GM18951 (cell line): ENCODE measurements around the gene NKX1-2.
"Not testable (repeated sequence)": the region's sequence is repeated elsewhere in the genome, so short reads cannot be mapped to it uniquely, and the experiment has no call there.

Experiments used
- POLR2A ChIP-seq: IDR thresholded peaks from 4 replicates; pipeline ENCODE4 v1.6.1; 2011; ENCODE audit warnings: mild to moderate bottlenecking; ENCODE audit not compliant: insufficient read length, insufficient read depth; ENCODE audit errors: extremely low read depth
- in situ Hi-C: fragments of 300-500 bp; cut with MboI; formaldehyde crosslinking; loops from one replicate; pipeline ENCODE4 v1.12.0; 2022; ENCODE audit warnings: low sequenced_read_pairs, mixed read lengths, inconsistent platforms; ENCODE audit not compliant: unreplicated experiment

Gene NKX1-2

DNA sequence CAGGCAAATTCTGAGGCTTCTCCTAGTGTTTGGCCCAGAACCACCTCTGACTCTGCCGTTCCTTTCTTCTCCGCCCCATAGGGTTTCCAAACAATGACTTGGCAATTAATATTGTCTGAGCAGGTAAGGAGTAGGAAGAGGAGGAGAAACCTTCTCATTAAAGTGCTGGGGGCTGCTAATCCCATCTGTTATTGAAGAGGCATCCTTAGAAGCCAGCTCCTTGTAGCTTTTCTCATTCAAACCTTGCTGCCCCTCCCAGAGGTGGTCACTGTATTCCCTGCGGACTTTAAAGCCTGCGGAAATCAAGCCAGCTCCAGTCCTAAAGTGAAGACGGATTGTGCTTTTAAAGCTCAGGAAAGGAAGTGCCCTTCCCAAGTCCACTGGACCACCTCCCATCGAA, 1.4 kb upstream of the NKX1-2 start:
- in situ Hi-C loops, result no loop called here

DNA sequence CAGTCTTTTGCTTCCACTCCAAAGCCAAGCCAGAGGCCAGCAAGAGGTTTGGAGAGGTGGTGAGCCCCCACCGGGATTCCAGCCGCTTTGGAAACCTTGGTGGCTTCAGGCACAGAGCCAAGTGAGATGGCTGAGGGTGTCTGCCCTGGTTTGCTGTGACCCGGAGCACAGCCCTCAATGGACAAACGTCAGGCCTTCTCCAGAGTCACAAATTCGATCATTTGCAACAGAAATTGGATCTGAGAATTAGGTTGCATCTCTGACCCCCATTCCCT, 885 bp upstream of the NKX1-2 start:
- in situ Hi-C loops, result no loop called here
- TF ChIP-seq POLR2A, result no peak

More for the DNA sequence above, 1.4 kb upstream of the NKX1-2 start:
- no peak for TF ChIP-seq POLR2A

DNA sequence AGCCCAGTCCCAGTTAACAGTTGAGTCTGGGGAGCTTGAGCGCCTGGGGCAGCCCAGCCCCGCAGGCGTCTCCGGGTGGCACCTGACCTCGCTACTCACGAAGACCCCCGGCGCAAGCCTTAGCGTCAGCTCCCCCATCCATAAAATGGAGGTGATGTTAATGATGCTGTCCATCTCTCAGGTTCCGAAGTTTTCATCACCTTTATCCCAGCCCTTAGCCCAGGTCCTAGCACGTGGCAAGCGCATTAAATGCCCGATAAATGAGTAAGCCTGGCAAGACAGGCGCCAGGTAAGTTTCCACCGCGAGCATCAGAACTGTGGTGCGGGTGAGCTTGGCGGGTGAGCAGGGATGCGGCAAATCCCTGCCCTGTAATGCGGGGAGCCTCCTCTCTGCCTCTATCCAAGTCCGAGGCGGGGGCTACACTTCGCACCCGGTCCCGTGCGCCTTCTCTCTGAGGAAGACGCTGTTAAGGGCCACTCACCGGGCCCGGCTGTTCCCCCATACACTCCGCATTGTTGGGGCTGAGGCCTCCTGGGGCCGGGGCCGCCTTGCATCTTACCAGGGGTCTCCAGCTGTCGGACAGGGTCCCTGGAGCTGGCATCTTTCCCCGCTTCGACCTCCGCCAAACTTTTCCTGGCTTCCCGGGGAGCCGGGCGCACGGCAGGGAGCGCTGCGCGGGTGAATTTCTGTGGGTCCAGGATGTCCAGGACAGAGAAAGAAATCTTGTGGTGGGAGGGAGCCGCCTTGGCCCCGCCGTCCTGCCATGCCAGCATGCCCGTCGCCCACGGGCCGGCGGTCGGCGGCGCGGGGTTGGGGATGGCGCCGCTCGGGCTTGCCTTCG, 444 bp downstream of the NKX1-2 start:
- in situ Hi-C loops, result no loop called here

DNA sequence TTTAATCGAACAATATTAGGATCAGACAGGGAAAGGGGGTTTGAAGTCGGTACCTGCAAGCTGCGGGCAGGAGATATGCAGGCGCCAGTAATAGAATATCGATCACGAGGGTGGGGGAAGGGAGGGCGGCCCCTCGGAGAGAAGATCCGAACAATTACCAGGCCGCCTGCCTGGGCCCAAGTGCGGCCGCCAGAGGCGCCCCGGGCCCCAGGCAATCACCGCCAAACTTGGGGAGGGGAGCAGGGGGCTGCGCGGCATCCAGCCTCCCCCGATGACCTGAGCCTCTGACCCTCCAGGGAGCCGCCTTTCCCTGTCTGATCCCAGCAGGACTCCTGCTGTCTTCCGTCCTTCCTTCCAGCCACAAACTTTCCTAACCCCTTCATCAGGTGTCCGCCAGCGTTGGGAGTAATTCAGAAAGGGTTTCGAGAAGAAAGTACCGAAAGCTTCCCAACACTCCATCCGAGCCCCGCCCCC, 1.1 kb downstream of the NKX1-2 start:
- in situ Hi-C loops, result no loop called here
- no peak for TF ChIP-seq POLR2A

More for the DNA sequence above, 444 bp downstream of the NKX1-2 start:
- no peak for TF ChIP-seq POLR2A

DNA sequence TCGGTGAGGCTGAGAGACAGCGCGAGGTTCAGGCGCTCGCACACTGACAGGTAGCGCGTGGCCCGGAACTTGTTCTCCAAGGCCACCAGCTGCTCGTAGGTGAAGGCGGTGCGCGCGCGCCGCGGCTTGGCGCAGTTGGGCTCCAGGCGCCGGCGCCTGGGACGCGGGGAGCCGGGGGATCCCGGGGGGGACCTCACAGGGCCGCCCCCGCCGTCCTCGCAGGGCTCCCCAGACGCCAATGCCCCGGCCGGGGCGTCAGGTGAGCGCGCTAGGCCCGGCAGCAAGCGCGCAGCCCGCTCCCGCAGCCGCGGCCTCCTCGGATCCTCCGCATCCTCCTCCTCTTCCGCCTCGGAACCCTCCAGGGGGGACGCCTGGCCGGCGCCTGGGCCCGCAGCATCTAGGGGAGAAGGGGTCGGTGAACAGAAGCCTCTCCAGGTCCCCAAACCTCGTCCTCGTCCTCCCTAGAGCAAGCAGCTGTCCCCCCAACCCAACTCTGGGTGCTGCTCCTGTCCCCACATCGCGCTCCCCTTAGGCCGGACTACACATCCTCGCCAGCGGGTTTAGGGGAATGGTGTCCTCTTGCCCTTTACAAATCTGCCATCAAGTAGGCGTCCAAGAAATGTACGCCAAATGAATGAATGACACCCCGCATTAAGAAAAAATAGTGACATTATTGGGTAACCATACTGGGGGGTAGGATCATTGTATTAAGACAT, 1.9 kb downstream of the NKX1-2 start:
- in situ Hi-C loops, result no loop called here
- TF ChIP-seq POLR2A, result no peak

DNA sequence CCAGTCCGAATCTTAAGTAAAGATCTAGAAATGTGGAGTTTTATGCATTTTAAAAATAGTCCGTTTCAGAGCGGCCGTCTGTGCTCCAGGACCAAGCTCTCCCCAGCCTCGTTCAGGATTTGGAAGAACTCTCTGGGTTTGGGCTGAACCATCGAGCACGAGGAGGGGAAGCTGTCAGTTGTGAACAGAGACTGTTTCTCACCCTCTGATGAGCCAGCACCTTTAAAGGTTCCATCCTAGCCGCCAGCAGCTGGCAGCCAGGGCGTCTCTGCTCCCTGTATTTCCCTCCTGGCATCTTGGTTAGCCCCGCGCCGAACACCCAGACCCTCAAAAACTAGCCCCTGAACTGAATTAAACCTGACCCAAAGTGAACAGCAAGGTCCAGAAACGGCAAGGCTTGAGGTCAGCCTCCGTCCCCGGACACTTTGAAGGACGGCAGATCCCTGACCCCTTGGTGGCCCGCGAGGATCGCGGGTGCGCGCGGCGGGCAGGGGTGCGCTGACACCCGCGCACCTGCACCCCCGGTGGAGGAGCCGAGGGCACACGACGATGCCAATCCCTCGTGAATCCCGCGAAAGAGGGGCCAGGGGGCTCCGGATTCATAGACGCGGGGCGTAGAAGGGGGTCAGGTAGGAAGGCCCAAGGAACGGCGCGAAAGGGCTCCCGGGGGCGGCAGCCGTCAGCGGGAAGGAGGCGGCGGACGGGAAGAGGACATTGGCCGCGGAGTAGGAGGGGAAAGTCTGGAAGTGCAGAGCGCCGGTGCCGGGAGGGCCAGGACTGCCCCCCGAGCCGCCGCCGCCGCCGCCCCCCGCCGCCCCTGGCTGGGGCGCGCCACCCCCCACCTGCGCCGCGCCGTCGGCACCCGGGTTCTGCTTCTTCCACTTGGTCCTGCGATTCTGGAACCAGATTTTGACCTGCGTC, 2.7 kb downstream of the NKX1-2 start:
- in situ Hi-C loops, result no loop called here
- no peak for TF ChIP-seq POLR2A

DNA sequence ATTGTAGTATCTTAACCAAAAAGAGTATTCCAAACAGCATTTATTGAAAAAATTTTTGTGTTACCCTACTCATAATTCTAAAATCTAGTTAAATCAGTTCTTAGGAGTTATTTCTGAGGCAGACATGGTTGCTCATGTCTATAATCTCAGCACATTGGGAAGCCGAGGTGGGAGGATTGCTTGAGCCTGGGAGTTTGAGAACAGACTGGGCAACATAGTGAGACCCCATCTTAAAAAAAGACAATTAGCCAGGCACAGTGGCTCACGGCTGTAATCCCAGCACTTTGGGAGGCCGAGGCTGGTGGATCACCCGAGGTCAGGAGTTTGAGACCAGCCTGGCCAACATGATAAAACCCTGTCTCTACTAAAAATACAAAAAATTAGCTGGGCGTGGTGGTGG, 8.1 kb downstream of the NKX1-2 start:
- in situ Hi-C loops, result not testable (repeated sequence)

DNA sequence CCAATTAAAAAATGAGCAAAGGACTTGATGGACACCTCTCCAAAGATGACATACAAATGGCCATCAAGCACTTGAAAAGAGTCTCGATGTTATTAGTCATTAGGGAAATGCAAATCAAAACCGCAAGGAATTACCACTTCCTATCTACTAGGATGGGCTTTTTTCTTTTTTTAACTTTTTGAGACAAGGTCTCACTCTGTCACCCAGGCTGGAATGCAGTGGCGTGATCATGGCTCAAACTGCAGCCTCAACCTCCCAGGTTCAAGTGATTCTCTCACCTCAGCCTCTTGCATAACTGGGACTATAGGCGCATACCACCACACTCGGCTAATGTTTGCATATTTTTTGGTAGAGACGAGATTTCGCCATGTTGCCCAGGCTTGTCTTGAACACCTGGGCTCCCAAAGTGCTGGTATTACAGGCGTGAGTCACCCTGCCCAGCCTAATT, 13.6 kb downstream of the NKX1-2 start:
- no peak for TF ChIP-seq POLR2A
- in situ Hi-C loops, result no loop called here

DNA sequence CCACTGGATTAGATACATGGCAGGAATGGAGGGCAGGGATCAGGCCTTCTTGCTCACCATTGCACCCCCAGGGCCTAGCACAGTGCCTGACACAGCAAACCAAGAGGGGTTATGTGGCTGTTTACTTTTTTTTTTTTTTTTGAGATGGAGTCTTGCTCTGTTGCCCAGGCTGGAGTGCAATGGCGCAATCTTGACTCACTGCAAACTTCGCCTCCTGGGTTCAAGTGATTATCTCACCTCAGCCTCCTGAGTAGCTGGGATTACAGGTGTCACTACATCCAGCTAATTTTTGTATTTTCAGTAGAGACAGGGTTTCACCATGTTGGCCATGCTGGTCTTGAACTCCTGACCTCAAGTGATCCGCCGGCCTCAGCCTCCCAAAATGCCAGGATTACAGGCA, 14.2 kb downstream of the NKX1-2 start:
- in situ Hi-C loops, result not testable (repeated sequence)

DNA sequence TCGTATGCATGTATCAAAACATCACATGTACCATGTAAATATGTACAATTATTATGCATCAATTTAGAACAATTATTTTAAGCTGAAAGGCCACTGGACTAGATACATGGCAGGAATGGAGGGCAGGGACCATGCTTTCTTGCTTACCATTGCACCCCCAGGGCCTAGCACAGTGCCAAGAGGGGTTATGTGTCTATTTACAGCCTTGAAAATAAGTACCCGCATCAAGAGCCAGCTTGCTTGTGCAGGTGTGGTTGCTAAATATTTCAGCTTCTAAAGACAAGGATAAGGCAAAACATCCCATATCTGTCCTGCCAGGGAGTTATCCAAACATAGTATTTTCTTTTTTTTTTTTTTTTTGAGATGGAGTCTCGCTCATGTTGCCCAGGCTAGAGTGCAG, 16.4 kb downstream of the NKX1-2 start:
- in situ Hi-C loops, result no loop called here
- TF ChIP-seq POLR2A, result no peak

DNA sequence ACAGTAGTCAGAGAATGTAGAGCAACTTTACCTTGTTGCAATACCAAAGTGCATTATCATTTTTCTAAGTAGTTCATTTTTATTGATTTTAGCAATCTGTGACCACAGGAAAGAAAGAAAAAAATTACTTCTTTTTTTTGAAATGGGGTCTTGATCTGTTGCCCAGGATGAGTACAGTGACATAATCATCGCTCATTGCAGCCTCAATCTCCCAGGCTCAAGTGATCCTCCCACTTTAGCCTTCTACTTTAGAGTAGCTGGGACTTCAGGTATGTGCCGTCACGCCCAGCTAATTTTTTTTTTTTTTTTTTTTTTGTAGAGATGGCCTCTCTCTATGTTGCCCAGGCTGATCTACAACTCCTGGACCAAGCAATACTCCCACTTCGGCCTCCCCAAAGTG, 19.8 kb downstream of the NKX1-2 start:
- TF ChIP-seq POLR2A, result no peak
- in situ Hi-C loops, result no loop called here

DNA sequence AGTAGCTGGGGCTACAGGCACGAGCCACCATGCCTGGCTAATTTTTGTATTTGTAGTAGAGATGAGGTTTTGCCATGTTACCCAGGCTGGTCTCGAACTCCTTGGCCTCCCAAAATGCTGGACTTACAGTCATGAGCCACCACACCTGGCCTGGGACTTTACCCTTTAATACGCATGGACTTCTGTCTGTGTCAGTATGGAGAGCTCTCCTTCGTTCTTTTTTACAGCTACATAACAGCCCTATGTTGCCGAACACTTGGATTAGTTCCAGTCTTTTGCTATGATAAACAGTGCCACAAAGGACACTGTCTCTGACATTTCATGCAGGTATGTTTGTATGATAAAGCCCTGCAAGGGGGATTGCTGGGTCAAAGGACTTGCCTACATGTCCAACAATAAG, 20.3 kb downstream of the NKX1-2 start:
- in situ Hi-C loops, result no loop called here
- TF ChIP-seq POLR2A, result no peak

DNA sequence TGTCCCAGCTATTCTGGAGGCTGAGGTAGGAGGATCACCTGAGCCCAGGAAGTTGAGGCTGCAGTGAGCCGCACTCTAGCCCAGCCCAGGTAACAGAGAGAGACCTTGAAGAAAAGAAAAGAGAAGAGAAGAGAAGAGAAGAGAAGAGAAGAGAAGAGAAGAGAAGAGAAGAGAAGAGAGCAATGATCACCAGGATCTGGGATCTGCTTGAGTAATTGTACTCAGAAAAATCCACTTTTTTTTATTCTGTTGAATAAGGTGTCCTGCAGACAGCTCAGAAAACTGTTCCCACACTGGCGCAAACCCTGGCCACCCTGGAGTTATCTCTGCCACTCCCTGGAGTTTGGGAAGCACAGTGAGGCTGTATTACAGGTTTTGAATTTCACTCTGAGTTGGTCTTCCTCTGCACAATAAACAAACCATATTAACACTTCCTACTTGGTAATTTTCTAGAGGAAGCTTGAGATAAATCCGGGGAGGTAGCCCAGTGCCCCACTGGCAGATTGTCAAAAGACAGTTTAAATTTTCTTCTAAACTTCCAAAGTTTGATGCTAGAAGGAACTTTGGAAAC, 21.5 kb downstream of the NKX1-2 start:
- in situ Hi-C loops, result no loop called here
- no peak for TF ChIP-seq POLR2A
